Brain microvascular endothelial cell (primary cell): ENCODE measurements around the gene ANKMY1.

Experiments
- DNase-seq: peaks from one replicate; pipeline ENCODE4 v3.0.0-alpha.2; 2020
- H3K27ac ChIP-seq: fragments of 250-450 bp; sonication (Bioruptor Pico); 2 replicates; pipeline ENCODE4 v1.5.1; 2020; ENCODE audit warnings: mild to moderate bottlenecking, moderate library complexity
- H3K27me3 ChIP-seq: fragments of 250-450 bp; sonication (Bioruptor Pico); replicated peaks from 2 replicates; pipeline ENCODE4 v1.5.1; 2020; ENCODE audit warnings: mild to moderate bottlenecking
- H3K36me3 ChIP-seq: fragments of 250-450 bp; sonication (Bioruptor Pico); replicated peaks from 2 replicates; pipeline ENCODE4 v1.5.1; 2020; ENCODE audit warnings: mild to moderate bottlenecking
- H3K4me3 ChIP-seq: 2 replicates; pipeline ENCODE4 v1.5.1; 2011; ENCODE audit warnings: low read depth, mild to moderate bottlenecking, control low read depth, low read length, moderate library complexity
- in situ Hi-C: cut with HindIII; loops from 2 replicates; pipeline ENCODE4 v1.10.0; 2017; ENCODE audit warnings: low sequenced_read_pairs, low pct_ligation_motif_present
- TF ChIP-seq, protein P1 (sequence below): IDR thresholded peaks from 2 replicates; pipeline ENCODE4 v1.5.1; 2011; ENCODE audit warnings: low read depth, mild to moderate bottlenecking, moderate library complexity, low read length, control low read depth, inconsistent platforms; ENCODE audit errors: missing control alignments

ANKMY1 gene

DNA sequence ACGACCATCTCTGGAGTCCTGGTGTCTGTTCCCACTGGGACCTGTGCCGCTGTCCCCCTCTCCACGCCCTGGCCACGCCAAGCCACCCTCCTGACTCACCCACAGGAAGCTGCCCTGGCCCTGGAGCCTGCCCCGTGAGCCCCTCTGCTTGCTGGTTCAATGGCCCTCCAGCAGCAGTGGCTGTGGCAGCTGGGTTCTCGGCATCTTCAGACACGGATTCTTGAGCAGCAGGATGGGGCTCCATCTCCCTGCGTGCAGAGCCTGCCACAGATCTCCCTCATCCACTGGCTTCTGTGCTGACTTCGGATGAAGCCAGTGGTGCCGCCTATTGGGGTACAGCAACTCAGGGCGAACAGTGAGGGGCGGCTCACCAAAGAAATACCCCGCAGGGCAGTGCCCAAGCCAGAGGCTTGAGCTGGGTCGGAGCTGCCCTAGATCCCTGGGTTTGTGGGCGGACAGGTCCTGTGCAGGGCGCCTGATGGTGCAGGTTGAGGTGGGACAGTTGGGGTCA is 42.7 kb upstream of the ANKMY1 start:
- no peak for DNase-seq
- Histone ChIP-seq H3K4me3 (no peak overlapping the region), H3K36me3 (peaks cover 9% of the 10 kb centered on the region), H3K27ac (no peak overlapping the region), H3K27me3 (no peaks in the 10 kb centered on the region)
- TF ChIP-seq, protein P1, sequence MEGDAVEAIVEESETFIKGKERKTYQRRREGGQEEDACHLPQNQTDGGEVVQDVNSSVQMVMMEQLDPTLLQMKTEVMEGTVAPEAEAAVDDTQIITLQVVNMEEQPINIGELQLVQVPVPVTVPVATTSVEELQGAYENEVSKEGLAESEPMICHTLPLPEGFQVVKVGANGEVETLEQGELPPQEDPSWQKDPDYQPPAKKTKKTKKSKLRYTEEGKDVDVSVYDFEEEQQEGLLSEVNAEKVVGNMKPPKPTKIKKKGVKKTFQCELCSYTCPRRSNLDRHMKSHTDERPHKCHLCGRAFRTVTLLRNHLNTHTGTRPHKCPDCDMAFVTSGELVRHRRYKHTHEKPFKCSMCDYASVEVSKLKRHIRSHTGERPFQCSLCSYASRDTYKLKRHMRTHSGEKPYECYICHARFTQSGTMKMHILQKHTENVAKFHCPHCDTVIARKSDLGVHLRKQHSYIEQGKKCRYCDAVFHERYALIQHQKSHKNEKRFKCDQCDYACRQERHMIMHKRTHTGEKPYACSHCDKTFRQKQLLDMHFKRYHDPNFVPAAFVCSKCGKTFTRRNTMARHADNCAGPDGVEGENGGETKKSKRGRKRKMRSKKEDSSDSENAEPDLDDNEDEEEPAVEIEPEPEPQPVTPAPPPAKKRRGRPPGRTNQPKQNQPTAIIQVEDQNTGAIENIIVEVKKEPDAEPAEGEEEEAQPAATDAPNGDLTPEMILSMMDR, result no peak
- in situ Hi-C loops, result no loop called here

DNA sequence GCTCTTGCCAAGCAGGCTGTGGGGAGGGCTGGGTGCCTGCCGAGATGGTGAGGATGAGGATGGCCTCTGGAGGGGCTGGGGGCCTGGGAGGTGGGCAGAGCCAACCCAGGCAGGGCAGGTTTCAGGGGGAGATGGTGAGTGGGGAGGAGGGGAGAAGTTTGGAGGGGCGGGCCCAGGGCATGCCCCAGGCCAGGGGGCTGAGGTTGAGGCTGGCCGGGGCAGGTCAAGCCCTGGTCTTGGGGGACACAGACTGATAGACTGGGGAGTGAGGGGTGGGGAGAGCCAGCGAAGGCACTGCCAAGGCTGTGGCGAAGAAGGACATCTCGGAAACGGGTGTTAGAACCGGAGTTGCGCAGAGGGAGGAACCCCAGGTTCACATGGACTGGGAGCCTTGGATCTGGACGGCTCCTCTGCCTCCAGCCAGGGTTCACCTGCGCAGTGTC is 41.4 kb upstream of the ANKMY1 start:
- H3K36me3 ChIP-seq, result peaks cover 9% of the 10 kb centered on the region
- in situ Hi-C loops, result no loop called here

DNA sequence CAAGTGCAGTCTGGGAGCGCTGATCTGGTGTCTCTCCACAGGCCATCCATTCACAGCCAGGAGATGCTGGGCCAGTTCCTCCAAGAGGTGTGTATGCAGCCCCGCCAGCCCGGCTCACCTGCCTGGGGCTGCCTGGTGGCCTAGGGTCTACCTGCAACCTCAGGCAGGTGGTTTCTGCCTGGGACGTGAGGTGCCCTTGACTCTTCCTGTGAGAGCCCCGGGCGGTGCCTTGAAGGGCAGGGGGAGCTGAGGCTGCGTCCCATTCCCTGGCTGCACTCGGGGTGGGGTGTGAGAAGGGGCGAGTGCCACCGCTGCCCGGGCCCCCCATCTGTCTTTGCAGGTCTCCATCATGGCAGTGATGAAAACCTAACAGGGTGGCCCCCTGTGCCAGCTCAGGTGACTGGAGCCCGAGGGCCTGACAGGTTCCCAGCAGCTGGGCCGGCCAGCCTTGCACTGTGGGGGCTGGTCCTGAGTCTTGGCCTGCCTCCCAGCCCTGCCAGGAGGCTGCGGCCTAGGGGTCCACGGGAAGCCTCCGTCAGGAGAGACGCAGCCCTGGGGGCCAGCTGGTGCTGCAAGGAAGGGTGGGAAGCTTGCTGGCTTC is 40.6 kb upstream of the ANKMY1 start:
- Histone ChIP-seq H3K36me3 (peaks cover 9% of the 10 kb centered on the region), H3K4me3 (no peak overlapping the region), H3K27ac (no peak overlapping the region), H3K27me3 (no peaks in the 10 kb centered on the region)
- TF ChIP-seq, protein P1, result no peak
- DNase-seq, result no peak
- in situ Hi-C loops, result no loop called here

More for the DNA sequence above, 41.4 kb upstream of the ANKMY1 start:
- H3K4me3 ChIP-seq, result no peak overlapping the region
- no peaks in the 10 kb centered on the region for H3K27me3 ChIP-seq
- TF ChIP-seq, protein P1, result no peak
- DNase-seq, result no peak
- no peak overlapping the region for H3K27ac ChIP-seq

GRCh38 chr2:240597419-240598181 is 39.8 kb upstream of the ANKMY1 start:
- in situ Hi-C loops, result no loop called here
- peaks cover 9% of the 10 kb centered on the region for H3K36me3 ChIP-seq
- TF ChIP-seq, protein P1, result no peak
- H3K27me3 ChIP-seq, result no peaks in the 10 kb centered on the region
- no peak overlapping the region for H3K27ac ChIP-seq
- no peak overlapping the region for H3K4me3 ChIP-seq
- DNase-seq, result no peak

DNA sequence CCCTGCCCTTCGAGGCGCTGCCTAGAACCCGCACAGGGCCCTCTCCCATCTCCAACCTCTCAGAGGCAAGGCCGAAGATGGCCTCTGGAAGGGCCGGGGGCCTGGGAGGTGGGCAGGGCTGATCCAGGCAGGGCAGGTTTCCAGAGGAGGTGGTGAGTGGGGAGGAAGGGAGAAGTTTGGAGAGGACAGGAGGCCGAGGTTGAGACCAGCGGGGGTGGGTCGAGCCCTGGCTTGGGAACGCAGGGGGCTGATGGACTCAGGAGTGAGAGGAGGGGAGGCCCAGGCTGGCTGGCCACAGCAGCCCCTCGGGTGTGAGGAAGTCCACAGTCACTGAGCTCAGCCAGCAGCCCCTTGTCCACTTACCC is 39.2 kb upstream of the ANKMY1 start:
- no peak overlapping the region for H3K4me3 ChIP-seq
- TF ChIP-seq, protein P1, result no peak
- in situ Hi-C loops, result no loop called here
- peaks cover 9% of the 10 kb centered on the region for H3K36me3 ChIP-seq
- no peak for DNase-seq
- no peak overlapping the region for H3K27ac ChIP-seq
- no peaks in the 10 kb centered on the region for H3K27me3 ChIP-seq
